HepG2 (cell line): ENCODE measurements around the gene THADA. TPM values are rescaled to one million over a fixed set of nuclear protein-coding genes. Genes with fewer than 3 reads are reported as not detected.

Experiments used
- ATRX ChIP-seq: sonication (generic); formaldehyde crosslinking; IDR thresholded peaks from 2 replicates; pipeline ENCODE4 v1.4.0; 2020; ENCODE audit warnings: missing genetic modification reagents, borderline replicate concordance
- CCAR2 ChIP-seq: fragments of 200-400 bp; formaldehyde crosslinking; optimal IDR thresholded peaks from 2 replicates; pipeline ENCODE3; 2018; ENCODE audit warnings: low read depth, mild to moderate bottlenecking, low read length, moderate library complexity
- DNMT3B ChIP-seq: conservative IDR thresholded peaks from 2 replicates; pipeline ENCODE4 v1.6.1; 2016; ENCODE audit warnings: missing biosample characterization, control low read depth
- HNF1B ChIP-seq: sonication (generic); formaldehyde crosslinking; IDR thresholded peaks from 2 replicates; pipeline ENCODE4 v1.5.1; 2020; ENCODE audit warnings: mild to moderate bottlenecking, moderate library complexity, missing genetic modification reagents
- IKZF4 ChIP-seq: sonication (generic); formaldehyde crosslinking; IDR thresholded peaks from 2 replicates; pipeline ENCODE4 v1.5.1; 2020; ENCODE audit warnings: borderline replicate concordance, mild to moderate bottlenecking, low read depth, missing genetic modification reagents; ENCODE audit errors: not compliant biosample characterization
- NFKBIZ ChIP-seq: IDR thresholded peaks from 2 replicates; pipeline ENCODE4 v1.6.1; 2018; ENCODE audit warnings: missing genetic modification reagents, missing compliant biosample characterization
- POLR2AphosphoS5 ChIP-seq: IDR thresholded peaks from 2 replicates; pipeline ENCODE4 v1.6.1; 2012; ENCODE audit warnings: low read depth, low read length
- PRDM4 ChIP-seq: sonication (generic); formaldehyde crosslinking; IDR thresholded peaks from 2 replicates; pipeline ENCODE4 v1.9.0; 2021; ENCODE audit warnings: missing genetic modification reagents, borderline replicate concordance
- RBM39 ChIP-seq: fragments of 200-400 bp; formaldehyde crosslinking; IDR thresholded peaks from one replicate; pipeline ENCODE4 v1.6.1; 2018; ENCODE audit warnings: antibody characterized with exemption, mild to moderate bottlenecking, low read depth, low read length; ENCODE audit not compliant: poor library complexity, severe bottlenecking
- STAT6 ChIP-seq: sonication (generic); formaldehyde crosslinking; IDR thresholded peaks from 2 replicates; pipeline ENCODE4 v1.4.0; 2020; ENCODE audit warnings: missing genetic modification reagents, mild to moderate bottlenecking, borderline replicate concordance
- TBL1XR1 ChIP-seq: fragments of 150-350 bp; IDR thresholded peaks from 2 replicates; pipeline ENCODE4 v1.6.1; 2014; ENCODE audit warnings: borderline replicate concordance, low read length; ENCODE audit not compliant: partially characterized antibody
- ZBTB25 ChIP-seq: IDR thresholded peaks from 2 replicates; pipeline ENCODE4 v1.6.1; 2018; ENCODE audit warnings: missing genetic modification reagents
- ZNF18 ChIP-seq: sonication (generic); formaldehyde crosslinking; IDR thresholded peaks from 2 replicates; pipeline ENCODE4 v1.8.0; 2022; ENCODE audit warnings: mild to moderate bottlenecking, missing genetic modification reagents; ENCODE audit not compliant: insufficient replicate concordance
- ZNF574 ChIP-seq: sonication (generic); formaldehyde crosslinking; IDR thresholded peaks from 2 replicates; pipeline ENCODE4 v1.4.0; 2020; ENCODE audit warnings: missing genetic modification reagents
- ZSCAN29 ChIP-seq: sonication (generic); formaldehyde crosslinking; conservative IDR thresholded peaks from 2 replicates; pipeline ENCODE4 v1.4.0; 2020; ENCODE audit warnings: mild to moderate bottlenecking, missing genetic modification reagents
- polyA plus RNA-seq, 8 experiments: library from polyadenylated mRNA; depleted of rRNA in 3 of 8; stranded (reverse) in 7 of 8; unstranded in 1 of 8; fragments of >200 nt; fragmentation: Illumina TruSeq in 4 of 8; extraction: Trizol in 4 of 8; gene quantifications; 2 replicates each; pipeline versions ENCODE4 v1.2.1 to v1.2.3, GENCODE V29; 2011 to 2016; ENCODE audit warnings: low read depth in 4 of 8, missing spikeins in 1 of 8, mixed read lengths in 1 of 8; ENCODE audit not compliant: insufficient read depth in 1 of 8
- total RNA-seq, 5 experiments: library from RNA; depleted of rRNA; stranded (reverse); fragments of >200 nt; fragmentation: Illumina TruSeq; extraction: Trizol; gene quantifications; 2 replicates each; pipeline ENCODE4 v1.2.3, GENCODE V29; 2016; ENCODE audit warnings: low read depth in 1 of 5

THADA gene
- total and polyA plus RNA-seq, 2 of the 13 experiments (the other 11 are each of a cell fraction or from before 2014, with no cell fraction given), result 12.7 to 21.7 TPM

GRCh38 chr2:43225093-43225787 is 370.6 kb downstream of the THADA start (continued):
- no peak; the same call in none of the 2 replicates for TF ChIP-seq ZNF574 (CRISPR knock-in tag)
- no peak for TF ChIP-seq ZNF18 (CRISPR knock-in tag)
- TF ChIP-seq NFKBIZ (CRISPR knock-in tag), result no peak
- TF ChIP-seq DNMT3B (CRISPR knock-in tag), result no peak
- no peak for TF ChIP-seq TBL1XR1
- TF ChIP-seq POLR2AphosphoS5, result peak; percentile 24
- TF ChIP-seq ZBTB25 (CRISPR knock-in tag), result no peak
- TF ChIP-seq ZSCAN29 (CRISPR knock-in tag), result no peak
- TF ChIP-seq RBM39, result peak; percentile 32
- TF ChIP-seq HNF1B (CRISPR knock-in tag), result no peak
- no peak for TF ChIP-seq PRDM4 (CRISPR knock-in tag)
- TF ChIP-seq ATRX (CRISPR knock-in tag), result no peak
- no peak for TF ChIP-seq CCAR2
- TF ChIP-seq IKZF4, result no peak
- no peak for TF ChIP-seq STAT6 (CRISPR knock-in tag)
